Measurements from ENCODE around the gene SOSTDC1.

DNA sequence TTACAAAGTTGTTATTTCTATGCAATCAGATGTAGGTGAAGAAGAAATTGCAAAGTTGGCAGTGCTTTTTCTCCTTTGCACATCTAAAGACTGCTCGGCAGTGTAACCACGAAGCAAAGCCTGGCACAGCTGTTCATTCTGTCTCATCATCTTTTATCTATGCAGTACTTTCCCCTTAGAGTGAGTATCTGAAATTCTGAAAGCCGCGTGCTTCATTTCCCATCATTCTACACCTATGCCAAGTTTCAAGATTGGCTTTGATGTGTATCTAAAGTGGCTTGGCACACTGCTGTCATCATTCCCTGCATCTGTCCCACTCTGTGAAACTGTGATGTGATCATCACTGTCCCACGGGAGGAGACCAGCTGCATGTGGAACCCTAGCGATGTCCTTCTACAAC lies 15.2 kb downstream of the SOSTDC1 start:
- TF ChIP-seq, protein P1, sequence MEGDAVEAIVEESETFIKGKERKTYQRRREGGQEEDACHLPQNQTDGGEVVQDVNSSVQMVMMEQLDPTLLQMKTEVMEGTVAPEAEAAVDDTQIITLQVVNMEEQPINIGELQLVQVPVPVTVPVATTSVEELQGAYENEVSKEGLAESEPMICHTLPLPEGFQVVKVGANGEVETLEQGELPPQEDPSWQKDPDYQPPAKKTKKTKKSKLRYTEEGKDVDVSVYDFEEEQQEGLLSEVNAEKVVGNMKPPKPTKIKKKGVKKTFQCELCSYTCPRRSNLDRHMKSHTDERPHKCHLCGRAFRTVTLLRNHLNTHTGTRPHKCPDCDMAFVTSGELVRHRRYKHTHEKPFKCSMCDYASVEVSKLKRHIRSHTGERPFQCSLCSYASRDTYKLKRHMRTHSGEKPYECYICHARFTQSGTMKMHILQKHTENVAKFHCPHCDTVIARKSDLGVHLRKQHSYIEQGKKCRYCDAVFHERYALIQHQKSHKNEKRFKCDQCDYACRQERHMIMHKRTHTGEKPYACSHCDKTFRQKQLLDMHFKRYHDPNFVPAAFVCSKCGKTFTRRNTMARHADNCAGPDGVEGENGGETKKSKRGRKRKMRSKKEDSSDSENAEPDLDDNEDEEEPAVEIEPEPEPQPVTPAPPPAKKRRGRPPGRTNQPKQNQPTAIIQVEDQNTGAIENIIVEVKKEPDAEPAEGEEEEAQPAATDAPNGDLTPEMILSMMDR (IDR thresholded peaks at IDR 0.05): no peak
- TF ChIP-seq POLR2A (IDR thresholded peaks at IDR 0.05) (no peak), POLR2AphosphoS5 (IDR thresholded peaks at IDR 0.05) (no peak)
